UCSD-AML1 (cell line): ENCODE results near the gene TSTD2.
"Not testable (repeated sequence)": the region's sequence is repeated elsewhere in the genome, so short reads cannot be mapped to it uniquely, and the experiment has no call there.

Source experiments
- DNase-seq: peaks from one replicate; lab custom pipeline; 2025; ENCODE audit not compliant: unreplicated experiment; lab: John Stamatoyannopoulos, UW

Gene TSTD2

GRCh38 chr9:97632248-97632984, 752 bp downstream of the TSTD2 start:
- peak; percentile 54 for DNase-seq

DNA sequence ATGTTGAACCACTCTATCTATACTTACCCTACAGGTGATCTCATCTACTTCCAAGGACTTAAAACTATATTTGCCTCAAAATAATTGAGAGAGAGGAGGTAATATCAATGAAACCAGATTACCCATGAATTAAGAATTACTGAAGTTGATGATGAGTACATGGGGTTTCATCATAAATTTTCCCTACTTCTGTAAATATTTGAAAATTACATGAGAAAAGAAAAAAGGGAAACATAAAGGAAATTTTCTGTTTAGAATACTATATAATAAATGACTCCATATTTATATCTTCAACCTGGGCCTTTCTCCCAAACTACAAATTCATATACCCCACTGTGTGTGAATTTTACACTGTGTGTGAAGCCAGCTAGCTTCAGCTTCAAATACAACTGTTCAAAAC, 2.6 kb downstream of the TSTD2 start:
- DNase-seq, result no peak

DNA sequence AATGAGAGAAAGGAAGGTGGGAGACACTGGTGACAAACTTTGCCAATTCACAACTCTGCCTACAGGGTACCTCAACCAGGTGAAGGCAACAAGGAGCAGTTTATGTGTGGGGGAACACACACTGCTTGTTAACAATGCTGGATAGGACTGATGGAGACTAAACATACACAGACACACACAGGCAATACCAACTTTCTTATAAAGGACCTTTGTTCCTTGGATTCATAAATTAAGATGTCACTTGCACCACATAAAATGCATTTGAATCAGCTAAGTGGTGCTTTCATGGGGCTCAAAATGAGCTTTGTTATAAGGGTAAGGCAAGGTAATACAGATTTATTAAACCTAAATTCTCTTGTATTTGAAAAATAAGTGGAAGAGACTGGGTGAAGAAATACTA, 4.0 kb downstream of the TSTD2 start:
- no peak for DNase-seq

GRCh38 chr9:97628668-97629067, 4.5 kb downstream of the TSTD2 start:
- no peak for DNase-seq

GRCh38 chr9:97627624-97628023, 5.5 kb downstream of the TSTD2 start:
- no peak for DNase-seq

DNA sequence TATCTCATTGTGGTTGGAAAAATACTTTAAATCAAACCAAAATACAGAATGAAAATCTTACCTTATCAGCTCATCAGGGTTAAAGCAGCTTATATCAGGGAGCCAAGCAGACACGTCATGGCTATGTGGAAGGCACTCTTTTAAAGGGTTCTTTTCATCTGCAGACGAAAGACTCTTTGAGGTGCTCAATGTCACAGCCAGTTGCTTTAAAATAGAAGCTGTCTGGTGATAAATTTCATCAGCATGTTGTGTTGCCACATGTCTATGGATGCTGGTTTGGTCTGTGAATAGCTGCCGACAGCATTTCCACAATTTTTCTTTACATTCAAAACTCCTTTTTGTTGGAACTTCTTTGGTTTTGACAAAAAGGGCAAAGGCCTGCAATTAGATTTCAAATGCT, 7.5 kb downstream of the TSTD2 start:
- DNase-seq, result no peak

- no peak for DNase-seq
Observed at GRCh38 chr9:97623946-97624345, 9.2 kb downstream of the TSTD2 start.

- not testable (repeated sequence) for DNase-seq
Observed at GRCh38 chr9:97622483-97622882, 10.7 kb downstream of the TSTD2 start.

GRCh38 chr9:97620063-97620462, 13.1 kb downstream of the TSTD2 start:
- not testable (repeated sequence) for DNase-seq

GRCh38 chr9:97617939-97618416, 15.2 kb downstream of the TSTD2 start:
- DNase-seq, result no peak

- no peak for DNase-seq
Observed at GRCh38 chr9:97615439-97616072, 17.6 kb downstream of the TSTD2 start.

GRCh38 chr9:97604901-97605645, 28.1 kb downstream of the TSTD2 start:
- DNase-seq, result no peak

DNA sequence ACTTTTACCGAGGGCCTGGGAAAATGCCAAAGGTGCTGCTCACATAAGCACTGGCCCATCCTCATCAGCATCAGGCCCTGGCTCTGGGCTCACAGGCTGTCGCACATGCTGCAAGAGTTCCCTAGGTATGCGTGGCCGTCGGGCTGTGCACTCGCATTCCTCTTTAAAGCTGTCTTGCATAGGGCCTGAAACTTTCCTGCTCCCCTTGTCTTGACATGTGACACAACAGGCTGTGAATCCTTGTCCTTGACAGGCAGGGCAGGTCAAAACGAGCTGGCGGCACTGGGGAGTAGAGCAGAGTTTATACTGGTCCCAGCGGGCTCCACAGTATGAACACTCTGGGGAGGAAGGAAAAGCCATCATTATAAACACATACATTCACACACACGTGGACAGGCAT, 30.7 kb downstream of the TSTD2 start:
- no peak for DNase-seq

DNA sequence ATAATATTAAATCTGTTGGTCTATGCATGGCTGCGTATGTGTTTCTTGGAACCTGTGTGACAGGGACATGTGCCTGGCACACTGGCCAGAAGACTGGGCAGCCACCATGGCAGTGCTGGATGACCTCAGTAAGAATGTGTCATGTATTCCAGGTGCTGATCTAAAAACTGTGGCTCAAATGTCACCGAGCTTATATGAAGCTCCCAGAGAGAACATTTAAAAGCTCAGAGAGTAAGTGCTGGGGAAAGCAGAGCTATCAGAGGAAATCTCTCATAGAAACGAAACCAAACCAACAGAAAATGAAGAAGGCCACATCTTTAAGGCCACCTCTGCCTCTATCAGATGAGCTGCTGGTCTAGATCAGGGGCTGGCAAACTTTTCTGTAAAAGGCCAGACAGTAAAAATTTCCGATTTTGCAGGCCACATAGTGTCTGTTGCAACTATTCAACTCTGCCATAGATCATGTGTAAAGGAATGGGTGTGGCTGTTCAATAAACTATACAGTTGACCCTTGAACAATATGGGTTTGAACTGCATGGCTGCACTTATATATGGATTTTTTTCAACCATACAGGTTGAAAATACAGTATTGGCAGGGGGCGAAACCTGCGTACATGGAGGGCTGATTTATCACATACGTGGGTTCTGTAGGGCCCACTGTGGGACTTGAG, 31.8 kb downstream of the TSTD2 start:
- no peak for DNase-seq

DNA sequence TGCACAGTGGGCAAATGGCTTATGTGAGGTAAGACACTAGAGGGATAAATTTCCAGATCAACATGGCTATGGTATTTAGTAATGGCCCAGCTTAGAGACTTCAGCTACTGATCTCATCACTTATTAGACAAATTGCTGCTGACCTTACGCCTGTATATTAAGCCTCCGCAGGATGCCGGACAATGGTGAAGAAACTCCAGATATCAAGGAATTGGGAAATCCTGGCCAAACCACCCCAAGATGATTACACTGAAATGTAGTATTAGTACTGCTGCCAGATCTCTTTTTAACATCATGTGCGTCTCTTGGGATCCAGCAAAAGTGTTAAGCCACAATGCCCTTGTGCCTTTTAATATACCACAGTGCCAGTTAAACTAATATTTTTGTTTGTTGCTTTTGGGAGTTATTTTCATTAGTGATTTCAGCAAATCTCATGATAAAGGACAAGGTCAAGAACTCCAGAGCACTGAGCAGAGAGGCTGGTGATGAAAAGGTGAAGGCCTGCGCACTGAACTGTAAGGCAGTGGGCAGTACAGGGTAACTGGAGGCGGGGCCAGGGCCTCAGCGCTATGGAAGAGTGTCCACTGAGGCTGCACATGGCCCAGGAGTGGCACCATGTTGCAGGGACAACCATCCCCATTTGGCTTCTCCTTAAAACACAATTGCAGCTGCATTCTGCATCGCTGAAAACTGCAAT, 32.5 kb downstream of the TSTD2 start:
- DNase-seq, result no peak

DNA sequence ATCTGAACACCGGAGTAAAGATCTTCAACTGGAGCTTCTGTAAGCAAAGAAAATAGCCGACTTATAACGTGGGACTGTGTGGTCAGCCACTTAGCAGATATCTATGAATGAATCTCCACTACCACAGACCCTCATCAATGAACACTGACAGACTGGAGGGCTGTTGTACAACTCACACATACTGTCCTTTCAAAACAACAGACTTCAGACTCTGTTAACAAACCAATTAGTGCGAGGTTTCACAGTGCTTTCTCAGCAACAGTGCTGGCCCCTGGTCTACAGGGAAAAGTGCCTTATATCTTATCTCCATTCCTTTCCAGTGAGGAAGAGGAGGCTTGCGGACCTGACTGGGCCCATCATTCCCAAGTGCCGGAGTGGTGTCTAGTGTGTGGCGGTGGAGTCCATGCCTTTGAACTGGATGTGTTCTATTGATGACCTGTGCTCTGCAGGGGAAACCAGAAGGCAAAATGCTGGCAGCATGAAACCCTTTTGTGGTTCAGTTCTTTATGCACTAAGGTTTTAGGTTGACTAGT, 33.8 kb downstream of the TSTD2 start:
- no peak for DNase-seq

DNA sequence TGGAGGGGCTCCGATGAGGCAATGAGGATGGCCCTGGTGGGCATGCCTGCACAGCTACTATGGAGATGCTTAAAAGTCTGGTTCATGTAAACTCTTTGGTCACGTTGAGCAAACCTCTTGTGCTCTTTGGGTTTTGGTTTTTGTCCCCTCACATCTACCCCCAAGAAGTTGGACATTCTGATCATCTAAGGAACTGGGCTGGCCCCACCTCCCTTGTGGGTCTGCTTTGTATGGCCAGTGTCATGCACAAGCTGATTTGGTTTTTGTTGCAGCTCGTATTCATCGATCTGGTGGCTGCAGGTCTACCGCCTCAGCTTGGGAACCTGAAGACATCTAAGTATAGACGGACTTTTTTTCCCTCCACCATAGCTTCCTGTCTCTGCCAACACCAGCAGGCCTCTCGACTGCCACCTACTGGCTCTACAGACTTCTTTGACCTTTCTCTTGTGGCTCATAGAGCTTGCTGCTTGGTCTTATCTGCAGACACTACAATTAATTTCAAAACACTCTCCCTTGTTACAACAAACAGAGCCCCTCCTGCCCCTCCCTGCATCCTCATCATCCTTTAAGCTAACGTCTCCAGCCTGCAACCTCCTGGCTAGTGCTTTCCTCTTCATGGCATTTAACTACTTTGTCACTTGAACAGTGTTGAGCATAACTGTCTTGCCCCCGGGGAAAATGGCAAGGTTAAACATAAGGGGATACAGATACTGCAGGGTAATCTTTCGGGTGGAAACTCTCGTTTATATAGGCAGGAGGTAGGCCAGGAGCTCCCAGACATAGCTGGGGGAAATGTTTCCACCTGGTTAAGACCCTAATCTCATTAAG, 34.5 kb downstream of the TSTD2 start:
- peak; percentile 45 for DNase-seq

- no peak for DNase-seq
Observed at GRCh38 chr9:97596906-97597305, 36.3 kb downstream of the TSTD2 start.

GRCh38 chr9:97594381-97594921, 38.7 kb downstream of the TSTD2 start:
- no peak for DNase-seq
